ENCODE data around the gene GRIK4. TPM values are rescaled to one million over a fixed set of nuclear protein-coding genes. Genes with fewer than 3 reads are reported as not detected.

GRIK4 gene
- total and polyA plus RNA-seq, 8 donors, result 0.06 to 0.31 TPM; not detected in 6

DNA sequence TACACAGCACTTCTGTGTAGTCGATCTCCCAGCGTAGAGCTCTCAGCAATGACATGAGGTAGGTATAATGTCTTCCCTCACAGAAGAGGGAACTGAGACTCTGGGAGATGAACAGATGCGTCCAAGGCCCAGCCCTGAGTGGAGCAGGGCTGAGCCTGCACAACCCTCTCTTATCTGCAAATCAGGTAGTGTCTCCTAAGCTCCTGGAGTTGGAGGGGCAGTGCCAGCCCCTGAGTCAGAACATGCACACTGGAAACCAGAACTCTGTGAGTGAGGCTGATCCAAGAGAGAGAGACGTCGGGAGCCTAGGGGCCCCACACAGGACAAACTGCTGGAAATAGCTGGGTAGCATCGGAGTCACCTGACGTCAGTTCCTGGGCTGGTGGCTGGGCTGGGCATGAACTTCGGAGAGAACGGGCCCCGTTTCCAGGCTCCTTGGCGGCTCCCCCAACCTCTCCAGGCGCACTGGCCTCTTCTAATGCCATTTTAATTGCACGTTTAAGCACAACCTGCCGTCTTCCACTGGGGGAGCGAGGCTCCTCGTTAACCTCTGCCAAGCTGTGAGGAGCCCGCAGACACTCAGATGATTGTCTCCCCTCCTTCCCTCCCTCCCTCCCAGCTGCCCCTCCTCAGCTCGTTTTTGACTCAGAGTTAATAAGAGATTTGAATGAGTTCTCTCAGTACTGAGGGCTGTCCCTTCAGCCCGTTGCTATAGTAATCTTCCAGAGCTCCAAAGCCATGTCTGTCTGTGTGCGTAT, 321.1 kb downstream of the GRIK4 start:
- peak in 1 of 2 donors; percentile 50 for DNase-seq
- Histone ChIP-seq H3K36me3 (no peaks in the 10 kb centered on the region), H3K27ac (no peak overlapping the region), H3K4me3 (no peak overlapping the region), H3K27me3 (peaks cover 0 to 76% (median 4%) of the 10 kb centered on the region in 3 donors), H3K4me1 (no peaks in the 10 kb centered on the region), H3K9me3 (no peaks in the 10 kb centered on the region)
- WGBS, 5 donors, result 43 to 54% (median 47%) methylated on average over 20 of the region's 20 CpGs
- intact Hi-C loops (cut with DNase I; ENCODE audit: low total_unique reads), result no loop called here
- TF ChIP-seq POLR2A (IDR thresholded peaks at IDR 0.05) (no peak), POLR2AphosphoS5 (IDR thresholded peaks at IDR 0.05) (no peak), EP300 (IDR thresholded peaks at IDR 0.05) (no peak)
- TF ChIP-seq, protein P1, sequence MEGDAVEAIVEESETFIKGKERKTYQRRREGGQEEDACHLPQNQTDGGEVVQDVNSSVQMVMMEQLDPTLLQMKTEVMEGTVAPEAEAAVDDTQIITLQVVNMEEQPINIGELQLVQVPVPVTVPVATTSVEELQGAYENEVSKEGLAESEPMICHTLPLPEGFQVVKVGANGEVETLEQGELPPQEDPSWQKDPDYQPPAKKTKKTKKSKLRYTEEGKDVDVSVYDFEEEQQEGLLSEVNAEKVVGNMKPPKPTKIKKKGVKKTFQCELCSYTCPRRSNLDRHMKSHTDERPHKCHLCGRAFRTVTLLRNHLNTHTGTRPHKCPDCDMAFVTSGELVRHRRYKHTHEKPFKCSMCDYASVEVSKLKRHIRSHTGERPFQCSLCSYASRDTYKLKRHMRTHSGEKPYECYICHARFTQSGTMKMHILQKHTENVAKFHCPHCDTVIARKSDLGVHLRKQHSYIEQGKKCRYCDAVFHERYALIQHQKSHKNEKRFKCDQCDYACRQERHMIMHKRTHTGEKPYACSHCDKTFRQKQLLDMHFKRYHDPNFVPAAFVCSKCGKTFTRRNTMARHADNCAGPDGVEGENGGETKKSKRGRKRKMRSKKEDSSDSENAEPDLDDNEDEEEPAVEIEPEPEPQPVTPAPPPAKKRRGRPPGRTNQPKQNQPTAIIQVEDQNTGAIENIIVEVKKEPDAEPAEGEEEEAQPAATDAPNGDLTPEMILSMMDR (IDR thresholded peaks at IDR 0.05), result no peak

DNA sequence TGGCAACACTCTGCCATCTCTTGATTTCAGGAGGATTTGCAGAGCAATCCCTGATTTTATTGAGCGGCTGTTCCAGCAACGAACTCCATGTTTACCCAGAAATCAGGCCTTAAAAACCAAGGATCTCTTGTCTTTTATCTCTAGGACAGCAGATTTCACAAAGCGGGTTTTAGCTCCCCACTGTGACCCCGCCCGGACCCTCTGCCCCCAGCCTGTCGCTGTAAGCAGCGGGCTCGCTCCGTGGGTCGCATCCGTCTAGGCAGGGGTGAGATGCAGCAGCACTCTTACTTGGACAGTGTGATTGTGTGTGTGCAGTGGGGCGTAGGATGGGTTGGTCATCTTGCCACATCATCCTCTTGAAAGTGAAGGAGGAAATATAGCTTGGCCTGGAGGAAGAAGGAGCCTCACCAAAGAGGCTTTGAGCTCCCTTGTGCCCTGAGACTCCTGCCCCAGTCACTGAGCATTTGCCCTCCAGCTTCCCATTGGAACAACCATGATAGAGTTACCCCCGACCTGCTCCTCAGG, 323.2 kb downstream of the GRIK4 start:
- Histone ChIP-seq H3K9me3 (no peaks in the 10 kb centered on the region), H3K4me3 (no peak overlapping the region), H3K4me1 (no peaks in the 10 kb centered on the region), H3K27me3 (peaks cover 0 to 63% (median 4%) of the 10 kb centered on the region in 3 donors), H3K27ac (no peak overlapping the region), H3K36me3 (no peaks in the 10 kb centered on the region)
- 83 to 88% (median 86%) methylated on average over 13 of the region's 13 CpGs for WGBS, 5 donors
- no peak for TF ChIP-seq POLR2A (IDR thresholded peaks at IDR 0.05)
- TF ChIP-seq EP300 (IDR thresholded peaks at IDR 0.05), result no peak
- TF ChIP-seq POLR2AphosphoS5 (IDR thresholded peaks at IDR 0.05), result no peak
- TF ChIP-seq, protein P1 (IDR thresholded peaks at IDR 0.05), result no peak
- no peak for DNase-seq
- intact Hi-C loops (cut with DNase I; ENCODE audit: low total_unique reads), result no loop called here

DNA sequence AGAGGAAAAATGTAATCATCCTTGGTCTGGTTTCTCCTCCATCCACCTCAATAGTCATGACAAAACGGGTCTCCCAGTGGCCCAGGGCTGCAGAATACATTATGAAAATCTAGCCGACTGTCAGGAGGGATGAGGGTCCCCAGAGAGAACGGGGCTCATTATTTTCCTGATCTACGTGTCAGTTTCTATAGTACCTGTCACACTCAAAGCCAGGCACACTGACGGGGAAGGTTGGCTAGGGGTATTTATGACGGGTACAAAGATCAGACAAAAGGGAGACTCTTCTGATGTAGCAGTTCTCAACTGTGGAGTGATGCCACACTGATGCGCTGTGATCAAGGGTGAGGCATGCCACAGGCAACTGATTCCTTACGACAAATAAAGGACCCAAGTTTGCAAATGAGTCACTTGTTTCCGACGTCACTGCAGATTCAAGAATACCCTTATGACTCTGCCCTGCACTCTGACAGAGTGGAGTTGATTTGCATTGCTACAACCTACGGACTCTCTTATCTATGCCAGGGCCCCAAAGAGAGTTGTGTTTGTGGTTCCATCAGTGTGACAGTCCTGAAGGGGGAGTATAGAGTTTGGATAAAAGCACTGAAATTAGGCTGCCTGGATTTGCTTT, 324.2 kb downstream of the GRIK4 start:
- H3K4me1 ChIP-seq, result no peaks in the 10 kb centered on the region
- H3K4me3 ChIP-seq, result no peak overlapping the region
- no peaks in the 10 kb centered on the region for H3K36me3 ChIP-seq
- TF ChIP-seq EP300 (IDR thresholded peaks at IDR 0.05) (no peak), POLR2AphosphoS5 (IDR thresholded peaks at IDR 0.05) (no peak), POLR2A (IDR thresholded peaks at IDR 0.05) (no peak)
- TF ChIP-seq, protein P1 (IDR thresholded peaks at IDR 0.05), result no peak
- DNase-seq, result no peak
- WGBS, 5 donors, result 55 to 73% (median 65%) methylated on average over 11 of the region's 11 CpGs
- intact Hi-C loops (cut with DNase I; ENCODE audit: low total_unique reads), result no loop called here
- H3K27ac ChIP-seq, result no peak overlapping the region
- peaks cover 0 to 56% (median 4%) of the 10 kb centered on the region in 3 donors for H3K27me3 ChIP-seq
- no peaks in the 10 kb centered on the region for H3K9me3 ChIP-seq

DNA sequence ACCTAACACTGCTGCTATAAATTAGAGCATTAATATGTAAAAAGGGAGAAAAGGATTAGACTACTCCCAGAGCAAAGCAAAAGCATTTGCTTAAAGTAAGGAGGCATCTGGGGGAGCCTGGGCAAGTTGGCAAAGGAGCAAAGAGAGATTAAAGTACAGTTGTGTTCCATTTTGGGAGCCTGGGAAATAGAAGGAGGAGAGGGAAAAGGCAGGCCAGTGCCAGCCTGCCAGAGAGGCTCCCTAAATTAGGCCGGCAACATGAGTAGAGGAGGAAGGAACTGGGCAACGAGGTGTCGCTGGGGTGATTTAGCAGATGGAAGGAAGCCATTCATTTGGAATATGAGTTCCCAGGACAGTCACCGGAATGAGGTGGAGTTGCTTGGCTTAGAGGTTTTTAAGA, 326.1 kb downstream of the GRIK4 start:
- Histone ChIP-seq H3K27ac (no peak overlapping the region), H3K4me1 (no peaks in the 10 kb centered on the region), H3K36me3 (no peaks in the 10 kb centered on the region), H3K27me3 (peaks cover 0 to 37% (median 4%) of the 10 kb centered on the region in 3 donors), H3K4me3 (no peak overlapping the region), H3K9me3 (no peaks in the 10 kb centered on the region)
- no peak for DNase-seq
- 72 to 82% (median 74%) methylated on average over 4 of the region's 4 CpGs for WGBS, 5 donors
- TF ChIP-seq EP300 (IDR thresholded peaks at IDR 0.05) (no peak), POLR2AphosphoS5 (IDR thresholded peaks at IDR 0.05) (no peak), POLR2A (IDR thresholded peaks at IDR 0.05) (no peak)
- TF ChIP-seq, protein P1 (IDR thresholded peaks at IDR 0.05), result no peak
- intact Hi-C loops (cut with DNase I; ENCODE audit: low total_unique reads), result no loop called here
